Fibroblast of skin of back (primary cell): ENCODE data around the gene CC2D1A.

Experiments
- DNase-seq: peaks from one replicate; pipeline ENCODE4 v3.0.0-alpha.2; 2013

CC2D1A gene

DNA sequence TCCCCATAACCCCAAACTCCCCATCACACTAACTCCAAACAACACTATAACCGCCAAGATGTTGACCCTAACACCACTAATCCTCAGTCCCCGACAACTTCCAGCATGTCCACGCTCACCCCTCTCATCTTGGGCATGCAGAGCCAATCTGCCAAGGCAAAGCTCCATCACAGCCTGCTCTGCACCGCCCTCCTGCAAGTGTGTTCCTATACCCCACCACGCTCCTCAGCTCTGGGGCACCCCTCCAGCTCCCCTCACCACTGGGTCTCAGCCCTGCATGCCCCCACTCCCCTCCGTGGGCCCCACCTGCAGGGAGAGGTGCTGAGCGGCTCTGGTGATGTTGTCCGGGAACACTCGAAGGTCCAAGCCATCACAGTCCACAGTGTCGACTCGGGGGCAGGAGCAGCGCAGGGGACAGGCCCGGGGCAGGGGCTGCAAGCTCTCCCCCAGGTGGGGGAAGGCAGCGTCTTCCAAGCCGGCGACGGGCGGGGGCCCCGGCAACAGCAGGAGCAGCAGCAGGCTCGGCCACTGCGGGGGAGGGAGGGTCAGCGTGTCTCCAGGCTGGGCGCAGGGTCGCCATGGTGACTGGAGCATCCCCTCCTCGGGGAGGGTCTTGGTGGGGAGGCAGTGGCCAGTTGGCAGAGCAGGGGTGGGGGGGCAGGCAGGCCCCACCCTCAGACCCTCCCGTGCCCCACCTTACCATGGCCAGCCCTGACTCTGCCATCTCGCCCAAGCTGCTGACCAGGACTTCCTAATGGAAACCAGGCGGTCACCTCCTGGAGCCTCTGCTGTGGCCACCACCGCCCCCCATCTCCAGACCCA is 31.7 kb downstream of the CC2D1A start:
- no peak for DNase-seq

DNA sequence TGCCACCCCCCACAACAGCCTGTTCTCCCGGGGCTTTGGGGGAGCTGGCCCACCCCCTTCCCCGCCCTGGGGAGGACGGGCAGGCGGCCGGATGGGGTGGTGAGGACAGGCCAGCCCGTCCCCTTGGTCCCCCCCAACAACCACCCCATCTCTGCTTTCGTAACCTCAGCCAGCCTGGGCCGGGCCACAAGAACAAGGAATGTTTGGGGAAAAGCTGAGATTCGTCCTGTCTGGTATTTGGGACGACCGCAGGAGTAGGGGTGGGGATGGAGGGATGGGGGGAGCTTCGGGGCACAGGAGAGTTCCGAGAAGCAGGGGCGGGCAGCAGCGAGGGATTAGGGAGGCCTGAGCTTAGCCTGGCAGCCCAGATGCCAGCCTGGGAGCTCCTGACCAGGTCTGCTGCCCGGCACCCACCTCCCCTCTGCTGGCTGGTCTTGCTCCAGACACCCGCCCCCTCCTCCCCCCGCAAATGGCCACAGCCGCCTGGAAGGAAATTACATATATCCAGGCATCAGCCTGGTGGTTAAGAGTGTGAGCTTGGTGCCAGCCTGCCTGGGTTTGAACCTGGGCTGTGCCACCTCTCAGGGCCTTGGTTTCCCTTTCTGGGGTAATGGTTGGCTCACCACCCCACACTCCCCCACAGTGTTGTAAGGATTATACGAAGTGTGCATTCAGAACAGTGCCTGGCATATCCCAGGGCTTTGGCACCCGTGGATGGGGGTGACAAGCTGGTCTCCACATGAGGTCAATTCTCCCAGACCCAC is 32.5 kb downstream of the CC2D1A start, which contains the start of gene PODNL1:
TSS of gene PODNL1 (minus strand) at position 117 of the 764 bp plus-strand sequence. CDS start 236 bp downstream, outside the sequence.
- DNase-seq = peak; percentile 84

DNA sequence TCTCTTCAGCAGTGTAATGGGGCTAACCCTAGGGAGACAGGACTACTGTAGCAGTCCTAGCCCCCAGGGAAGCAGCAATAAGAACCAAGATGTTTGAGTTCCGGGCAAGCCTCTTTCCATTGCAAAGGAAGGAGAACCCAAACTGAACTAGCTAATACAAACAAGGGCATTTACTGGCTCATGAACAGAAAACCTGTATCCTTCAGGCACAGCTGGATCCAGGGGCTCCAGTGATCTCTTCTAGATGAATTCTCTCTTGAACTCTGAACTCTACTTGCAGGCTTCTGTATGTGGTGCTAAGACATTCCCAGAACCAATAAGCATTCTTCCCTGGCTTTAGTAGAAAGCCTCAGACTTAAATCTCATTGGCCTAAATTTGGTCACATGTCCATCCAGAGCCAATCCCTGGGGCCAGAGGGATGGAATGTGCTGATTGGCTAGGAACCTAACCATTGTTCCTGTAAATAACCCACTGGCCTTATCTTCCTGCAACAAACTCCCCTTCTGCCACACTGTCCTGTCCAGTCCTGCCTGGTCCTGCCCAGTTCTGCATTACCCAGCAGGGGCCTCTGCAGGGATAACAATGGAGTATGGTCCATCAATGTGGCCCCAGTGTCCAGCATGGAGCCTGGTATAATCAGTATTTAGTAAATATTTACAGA is 36.2 kb downstream of the CC2D1A start:
- no peak for DNase-seq

DNA sequence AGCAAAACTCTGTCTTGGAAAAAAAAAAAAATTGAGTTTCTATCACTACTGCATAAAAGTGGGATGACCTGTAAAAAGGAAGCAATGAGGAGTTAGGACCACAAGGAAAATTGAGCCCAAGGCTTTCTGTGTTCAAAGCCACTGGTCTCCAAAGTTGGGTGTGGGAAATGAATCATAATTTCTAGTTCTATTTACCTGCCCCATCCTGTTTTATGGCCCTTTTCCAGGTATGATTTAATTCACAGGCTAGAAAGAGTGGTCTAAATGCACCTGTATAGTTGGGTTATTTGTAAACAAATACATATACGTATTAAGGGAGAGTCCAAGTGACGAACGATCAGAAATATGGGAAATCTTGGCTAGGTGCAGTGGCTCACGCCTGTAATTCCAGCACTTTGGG is 40.4 kb downstream of the CC2D1A start:
- no peak for DNase-seq

DNA sequence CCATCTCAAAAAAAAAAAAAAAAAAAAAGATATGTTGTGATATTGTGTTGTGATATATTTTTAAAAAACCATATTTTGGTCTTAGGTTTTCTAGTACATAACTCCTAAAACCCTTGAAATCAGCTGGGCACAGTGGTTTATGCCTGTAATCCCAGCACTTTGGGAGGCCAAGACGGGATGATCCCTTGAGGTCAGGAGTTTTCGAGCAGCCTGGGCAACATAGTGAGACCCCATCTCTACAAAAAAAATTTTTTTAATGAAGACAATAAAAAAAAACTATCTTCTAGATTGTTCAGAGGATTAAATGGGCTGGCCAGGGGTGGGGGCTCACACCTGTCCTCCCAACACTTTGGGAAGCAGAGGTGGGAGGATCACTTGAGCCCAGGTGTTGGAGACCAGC is 45.0 kb downstream of the CC2D1A start:
- DNase-seq = no peak

DNA sequence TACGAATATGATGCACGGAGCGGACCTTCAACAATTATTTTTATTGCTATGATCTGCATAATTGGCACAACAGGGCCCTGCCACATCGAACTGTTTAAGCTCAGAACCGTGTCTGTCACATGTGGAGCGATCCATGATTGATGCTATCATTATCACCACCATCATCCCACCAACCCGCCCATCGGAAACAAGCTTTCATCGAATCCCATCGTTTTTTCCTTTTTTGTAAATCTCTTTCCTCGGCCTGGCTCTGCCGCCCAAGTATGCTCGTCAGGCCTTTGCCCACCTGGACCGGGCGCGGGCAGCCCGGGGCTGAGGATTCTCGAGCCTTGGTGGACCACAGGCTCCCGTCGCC is 45.8 kb downstream of the CC2D1A start:
- no peak for DNase-seq

DNA sequence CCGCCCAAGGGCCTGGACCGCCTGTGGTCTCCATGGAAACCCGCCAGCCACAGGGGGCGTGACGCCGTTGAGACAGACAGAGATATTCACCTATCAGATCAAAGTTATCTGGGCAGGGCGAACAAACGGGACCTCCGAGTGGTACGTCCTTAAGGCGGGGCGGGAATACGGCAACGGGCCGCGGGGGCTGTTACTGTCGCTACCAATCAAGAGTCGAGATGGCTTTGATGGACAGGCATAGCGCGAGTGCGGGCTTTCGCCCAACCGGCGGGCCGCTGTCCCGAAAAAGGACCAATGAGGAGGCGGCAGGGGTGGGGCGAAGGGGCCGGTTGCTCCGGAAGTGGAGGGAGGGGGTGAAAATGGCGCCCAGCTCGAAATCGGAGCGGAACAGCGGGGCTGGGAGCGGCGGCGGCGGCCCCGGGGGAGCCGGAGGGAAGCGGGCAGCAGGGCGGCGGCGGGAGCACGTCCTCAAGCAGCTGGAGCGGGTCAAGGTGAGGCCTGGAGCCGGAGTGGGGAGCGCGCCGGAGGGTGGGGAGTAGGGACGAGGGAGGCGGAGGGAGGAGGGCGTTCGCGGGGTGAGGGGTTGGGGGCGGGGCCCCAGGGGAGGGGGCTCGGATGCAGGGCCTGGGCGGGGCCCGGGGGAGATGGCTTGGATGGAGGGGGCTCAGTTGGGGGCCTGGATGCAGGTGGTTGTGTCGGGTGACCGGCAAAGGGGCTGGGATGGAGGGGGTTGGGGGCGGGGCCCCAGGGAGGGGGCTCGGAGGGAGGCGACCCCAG is 46.3 kb downstream of the CC2D1A start, which contains the start of gene DCAF15:
TSS of gene DCAF15 (plus strand) at position 356 of the 777 bp plus-strand sequence. CDS start at position 360, 4 bp downstream.
- peak; percentile 99 for DNase-seq

DNA sequence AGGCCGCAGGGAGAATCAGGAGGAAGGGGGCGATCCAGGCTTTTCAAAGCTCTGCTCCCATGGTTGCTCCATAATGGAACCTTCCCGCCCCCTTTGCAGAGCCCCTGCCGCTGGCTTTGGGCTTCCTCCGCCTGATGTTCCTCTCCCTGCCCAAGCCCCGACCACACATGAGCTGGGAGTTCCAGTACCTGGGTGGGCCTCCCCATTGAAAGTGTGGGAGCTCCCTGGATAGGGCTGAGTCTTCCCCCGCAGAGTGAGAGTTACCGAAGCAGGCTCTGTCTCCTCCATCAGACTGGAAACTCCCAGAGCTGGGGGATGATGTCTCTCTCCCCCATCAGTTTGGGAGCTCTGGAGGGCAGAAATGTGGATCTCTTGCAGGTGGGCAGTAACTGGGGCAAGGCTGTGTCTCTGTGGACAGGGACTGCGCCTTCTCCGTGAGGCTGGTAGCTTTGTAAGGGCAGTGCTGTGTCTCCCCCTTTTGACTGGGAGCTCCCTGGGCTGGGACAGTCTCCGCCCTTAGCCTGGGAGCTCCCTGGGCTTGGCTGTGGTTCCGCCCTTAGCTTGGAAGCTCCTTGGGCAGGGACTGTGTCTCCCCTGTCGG is 47.0 kb downstream of the CC2D1A start:
- peak; percentile 63 for DNase-seq

DNA sequence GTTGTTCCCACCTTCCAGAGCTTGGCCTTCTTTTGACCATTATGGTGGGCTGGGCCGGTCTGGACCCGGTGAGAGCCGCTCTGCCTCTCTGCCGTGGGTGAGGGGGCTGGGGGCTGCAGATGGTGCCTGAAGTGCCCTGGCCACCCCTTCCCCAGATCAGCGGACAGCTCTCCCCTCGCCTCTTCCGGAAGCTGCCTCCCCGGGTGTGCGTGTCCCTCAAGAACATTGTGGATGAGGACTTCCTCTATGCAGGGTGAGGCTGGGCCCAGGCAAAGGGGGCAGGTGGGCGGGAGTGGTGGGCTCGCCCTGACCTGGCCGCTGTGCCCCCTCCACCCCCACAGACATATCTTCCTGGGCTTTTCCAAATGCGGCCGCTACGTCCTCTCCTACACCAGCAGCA is 48.2 kb downstream of the CC2D1A start:
- DNase-seq = no peak

DNA sequence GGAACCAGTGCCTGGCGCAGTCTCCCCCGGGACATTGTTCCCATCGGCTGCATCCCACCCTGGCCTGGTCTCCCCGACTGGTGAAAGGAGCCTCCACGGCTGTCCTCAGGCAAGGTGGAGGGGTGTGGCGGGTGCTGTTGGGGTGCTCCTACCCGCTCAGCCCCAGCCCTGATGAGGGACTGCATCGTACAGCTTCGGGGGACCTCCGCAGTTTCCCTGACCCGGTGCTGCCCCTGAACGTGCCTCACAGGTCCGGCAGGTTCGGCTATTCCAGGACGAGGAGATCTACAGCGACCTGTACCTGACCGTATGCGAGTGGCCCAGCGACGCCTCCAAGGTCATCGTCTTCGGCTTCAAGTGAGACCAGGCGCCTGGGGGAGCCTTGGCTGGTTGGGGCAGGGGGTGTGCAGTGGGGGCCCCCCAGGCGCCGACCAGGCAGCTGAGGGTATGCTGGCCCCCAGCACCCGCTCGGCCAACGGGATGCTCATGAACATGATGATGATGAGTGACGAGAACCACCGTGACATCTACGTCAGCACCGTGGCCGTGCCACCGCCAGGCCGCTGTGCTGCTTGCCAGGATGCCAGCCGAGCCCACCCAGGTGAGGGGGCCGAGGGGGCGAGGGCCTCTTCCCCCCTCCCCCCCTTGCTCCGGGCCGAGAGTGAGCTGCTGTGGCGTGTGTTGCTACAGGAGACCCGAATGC is 49.8 kb downstream of the CC2D1A start:
- DNase-seq = no peak

DNA sequence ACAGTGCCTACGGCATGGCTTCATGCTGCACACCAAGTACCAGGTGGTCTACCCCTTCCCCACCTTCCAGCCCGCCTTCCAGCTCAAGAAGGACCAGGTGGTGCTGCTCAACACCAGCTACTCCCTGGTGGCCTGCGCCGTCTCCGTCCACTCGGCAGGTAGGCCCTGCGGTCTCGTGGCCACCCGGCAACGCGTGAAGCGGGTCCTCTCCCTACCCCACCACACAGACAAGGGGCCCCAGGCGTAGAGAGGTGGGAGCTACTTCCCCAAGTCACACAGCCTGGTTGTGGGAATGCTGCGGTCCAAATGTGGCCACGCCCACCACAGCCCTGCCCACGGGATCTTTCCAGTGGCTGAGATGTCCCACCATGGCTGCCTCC is 50.4 kb downstream of the CC2D1A start:
- DNase-seq = no peak

DNA sequence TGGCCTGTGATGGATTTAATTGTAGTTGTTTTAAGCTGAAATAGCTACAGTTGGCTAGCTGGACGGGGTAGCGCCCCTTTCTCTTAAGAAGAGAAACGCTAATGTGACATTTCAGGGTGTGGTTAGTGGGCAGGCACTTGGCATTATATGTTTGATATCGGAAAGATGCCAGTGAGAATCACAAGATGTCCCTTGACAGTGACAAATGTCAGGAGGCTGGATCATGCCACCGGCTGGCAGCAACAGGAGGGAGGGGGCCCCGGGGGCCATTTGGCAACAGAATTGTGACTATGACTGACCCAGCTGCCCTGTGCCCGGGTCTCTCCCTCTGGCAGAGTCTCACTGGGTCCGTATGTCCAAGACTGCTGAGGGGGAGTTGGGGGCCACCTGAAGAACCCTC is 51.0 kb downstream of the CC2D1A start:
- DNase-seq = no peak

DNA sequence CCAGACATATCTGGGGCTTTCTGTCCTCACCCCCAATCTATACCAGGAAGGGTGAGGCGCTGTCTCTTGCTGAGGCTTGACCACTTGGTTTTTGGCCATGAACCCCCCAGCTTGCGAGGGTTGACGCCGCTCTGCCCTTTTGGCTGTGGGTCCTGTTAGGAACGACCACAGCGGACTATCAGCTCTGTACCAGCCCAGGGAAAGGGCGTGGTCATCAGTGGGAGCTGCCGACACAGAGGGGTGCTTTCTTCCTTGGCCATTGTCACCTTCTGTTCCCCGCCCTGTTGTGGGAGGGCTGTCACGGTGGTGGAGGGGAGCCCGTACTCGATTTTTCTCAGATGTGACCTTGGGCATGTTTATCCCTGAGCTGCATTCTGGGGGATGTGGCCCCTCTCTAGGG is 52.0 kb downstream of the CC2D1A start:
- DNase-seq = no peak

DNA sequence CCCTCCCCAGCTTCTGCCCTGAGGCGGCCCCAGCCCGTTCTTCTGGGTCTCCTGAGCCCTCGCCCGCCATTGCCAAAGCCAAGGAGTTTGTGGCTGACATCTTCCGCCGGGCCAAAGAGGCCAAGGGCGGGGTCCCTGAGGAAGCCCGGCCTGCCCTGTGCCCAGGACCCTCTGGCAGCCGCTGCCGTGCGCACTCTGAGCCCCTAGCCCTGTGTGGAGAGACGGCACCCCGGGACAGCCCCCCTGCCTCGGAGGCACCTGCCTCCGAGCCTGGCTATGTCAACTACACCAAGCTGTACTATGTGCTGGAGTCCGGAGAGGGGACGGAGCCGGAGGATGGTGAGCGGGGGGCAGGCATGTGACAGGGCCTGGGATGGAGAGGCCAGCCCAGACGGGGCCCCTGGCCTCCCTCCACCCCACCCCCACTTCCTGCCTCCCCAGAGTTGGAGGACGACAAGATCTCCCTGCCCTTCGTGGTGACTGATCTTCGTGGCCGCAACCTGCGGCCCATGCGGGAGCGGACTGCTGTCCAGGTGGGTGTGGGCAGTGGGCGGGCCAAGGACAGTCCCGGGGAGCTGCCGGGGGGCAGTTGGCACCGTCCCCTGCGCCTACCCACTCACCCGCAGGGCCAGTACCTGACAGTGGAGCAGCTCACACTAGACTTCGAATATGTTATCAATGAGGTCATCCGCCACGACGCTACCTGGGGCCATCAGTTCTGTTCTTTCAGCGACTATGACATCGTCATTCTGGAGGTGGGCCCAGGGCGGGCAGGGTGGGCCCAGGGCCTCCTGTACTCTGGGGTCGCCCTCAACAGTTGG is 53.4 kb downstream of the CC2D1A start:
- no peak for DNase-seq

DNA sequence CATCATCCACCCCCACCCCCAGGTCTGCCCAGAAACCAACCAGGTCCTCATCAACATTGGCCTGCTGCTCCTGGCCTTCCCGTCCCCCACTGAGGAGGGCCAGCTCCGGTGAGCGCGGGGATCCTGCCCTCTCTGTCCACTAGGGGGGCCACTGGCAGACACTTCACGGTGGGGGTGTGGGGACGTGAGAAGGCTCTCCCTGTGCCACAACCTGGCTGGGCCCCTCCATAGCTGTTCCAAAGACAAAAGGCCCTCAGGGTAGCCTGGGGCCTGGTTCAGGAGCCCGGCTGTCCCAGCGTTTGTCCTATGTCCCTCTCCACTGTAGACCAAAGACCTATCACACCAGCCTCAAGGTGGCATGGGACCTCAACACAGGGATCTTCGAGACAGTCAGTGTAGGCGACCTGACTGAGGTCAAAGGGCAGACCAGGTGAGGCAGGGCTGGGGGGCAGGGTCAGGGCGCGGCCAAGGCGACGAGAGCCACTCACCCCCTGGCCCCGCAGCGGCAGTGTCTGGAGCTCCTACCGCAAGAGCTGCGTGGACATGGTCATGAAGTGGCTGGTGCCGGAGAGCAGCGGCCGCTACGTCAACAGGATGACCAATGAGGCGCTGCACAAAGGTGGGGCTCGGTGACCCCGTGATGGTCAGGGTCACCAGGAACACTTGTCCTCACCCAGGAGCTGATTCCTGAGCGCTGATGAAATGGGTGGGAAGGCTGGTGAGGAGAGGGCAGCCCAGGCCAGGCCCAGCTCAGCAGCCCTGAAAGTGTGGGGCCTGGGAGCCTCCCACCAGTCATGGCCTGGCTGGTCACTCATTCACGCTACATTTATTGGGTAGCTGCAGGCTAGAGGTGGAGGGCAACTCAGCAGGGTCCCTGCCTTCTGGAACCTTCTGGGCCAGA is 54.2 kb downstream of the CC2D1A start:
- DNase-seq = no peak

DNA sequence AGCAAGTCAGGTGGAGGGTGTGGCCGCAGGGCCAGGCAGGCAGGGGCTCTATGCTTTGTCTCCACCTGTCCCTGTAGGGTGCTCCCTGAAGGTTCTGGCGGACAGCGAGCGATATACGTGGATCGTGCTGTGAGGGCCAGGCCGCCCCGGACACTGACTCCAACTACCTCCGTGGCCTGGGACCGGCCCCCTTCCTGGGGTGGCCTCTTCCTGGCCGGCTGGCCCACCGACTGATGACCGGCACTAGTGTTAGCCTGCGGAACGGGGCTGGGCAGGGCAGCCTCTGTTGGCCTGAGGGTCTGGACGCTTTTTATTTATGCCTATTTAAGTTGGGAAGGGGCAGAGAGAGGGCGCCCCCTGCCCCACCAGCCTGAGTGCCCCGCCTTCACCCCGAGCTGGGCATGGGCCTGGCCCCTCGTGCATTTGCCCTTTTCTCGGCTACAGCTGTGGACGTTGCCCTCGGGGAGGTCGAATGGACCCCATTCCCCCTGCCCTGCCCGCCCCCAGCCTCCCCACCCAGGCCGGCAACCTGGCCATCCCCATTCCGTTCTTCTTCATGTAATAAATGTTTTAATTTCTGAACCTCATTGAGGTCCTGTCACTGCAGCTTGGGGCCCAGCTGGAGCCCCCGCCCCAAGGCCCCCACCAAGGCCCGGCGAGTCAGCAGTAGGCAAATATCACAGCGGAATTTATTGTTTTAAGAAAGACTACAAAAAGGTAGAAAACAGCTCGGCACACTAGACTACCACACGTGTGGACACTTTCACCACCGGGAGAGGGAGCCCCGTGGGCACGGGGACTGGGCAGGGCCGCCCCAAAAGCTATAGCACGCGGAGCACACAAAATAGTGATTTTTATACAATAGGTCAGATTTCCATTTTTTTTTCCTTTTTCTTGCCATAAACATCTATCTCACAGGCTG is 55.1 kb downstream of the CC2D1A start:
- no peak for DNase-seq

DNA sequence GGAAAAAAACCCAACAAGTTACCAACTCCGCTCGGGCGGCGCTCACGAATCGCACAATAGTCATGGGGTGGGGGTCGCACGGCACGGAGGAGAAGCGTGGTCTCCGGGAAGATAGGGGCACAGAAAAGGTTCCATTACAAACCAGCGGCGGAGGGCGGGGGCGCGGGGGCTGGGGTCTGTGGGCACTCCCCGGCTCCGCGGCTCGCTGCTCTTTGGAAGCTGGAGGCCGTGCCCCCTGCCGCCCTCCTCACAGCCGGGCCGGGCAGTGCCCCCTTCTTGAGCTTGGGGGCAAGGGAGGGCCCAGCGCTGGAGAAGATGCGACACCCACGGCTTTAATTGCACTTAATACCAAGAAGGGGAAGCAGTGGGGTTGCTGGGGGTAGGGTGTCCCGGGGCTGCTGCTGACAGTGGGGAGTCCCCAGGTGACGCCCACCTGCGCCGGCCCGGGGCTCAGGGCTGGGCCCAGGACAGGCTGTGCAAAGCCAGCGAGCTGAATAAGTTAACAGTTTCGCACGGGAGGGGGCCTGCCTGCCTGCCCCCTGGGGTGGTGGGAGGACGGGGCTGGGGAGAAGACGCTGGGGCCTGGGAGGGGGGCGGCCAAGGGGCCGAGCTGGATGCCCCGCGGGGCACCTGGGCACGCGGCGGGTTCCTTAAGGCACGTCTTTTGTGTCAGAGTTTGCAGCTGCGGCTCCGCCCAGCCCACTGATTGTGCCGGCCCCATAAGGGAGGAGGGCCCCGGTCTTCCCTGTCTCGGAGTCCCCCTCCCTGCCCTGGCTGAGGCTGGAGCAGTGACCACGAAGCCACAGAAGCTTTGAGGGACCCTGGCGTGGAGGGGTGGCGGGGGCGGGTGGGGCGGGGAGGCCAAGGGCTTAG is 56.1 kb downstream of the CC2D1A start:
- no peak for DNase-seq
